HFFc6 (cell line): ENCODE data around the gene ACSS2. TPM values are rescaled to one million over a fixed set of nuclear protein-coding genes. Genes with fewer than 3 reads are reported as not detected.

Experiments
- DNase-seq: peaks from one replicate; pipeline ENCODE4 v3.0.0-alpha.2; 2018
- H3K27ac Mint-ChIP-seq: 2 replicates; pipeline ENCODE4 v1.8.0; 2020; ENCODE audit warnings: mild to moderate bottlenecking, mixed read lengths
- H3K27me3 Mint-ChIP-seq: 2 replicates; pipeline ENCODE4 v1.8.0; 2021; ENCODE audit warnings: mild to moderate bottlenecking, moderate library complexity, mixed read lengths; ENCODE audit not compliant: insufficient read depth
- H3K36me3 Mint-ChIP-seq: 2 replicates; pipeline ENCODE4 v1.8.0; 2021; ENCODE audit warnings: low read depth, mixed read lengths
- H3K4me1 Mint-ChIP-seq: 2 replicates; pipeline ENCODE4 v1.8.0; 2020; ENCODE audit warnings: low read depth, mixed read lengths
- H3K4me3 Mint-ChIP-seq: 2 replicates; pipeline ENCODE4 v1.8.0; 2020; ENCODE audit warnings: mild to moderate bottlenecking, moderate library complexity, mixed read lengths
- H3K9me3 Mint-ChIP-seq: 2 replicates; pipeline ENCODE4 v1.8.0; 2020; ENCODE audit warnings: mild to moderate bottlenecking, mixed read lengths
- CTCF ChIP-seq: fragments of 200-600 bp; sonication (generic); IDR thresholded peaks from 2 replicates; pipeline ENCODE4 v1.5.0; 2021; ENCODE audit warnings: antibody characterized with exemption, mild to moderate bottlenecking
- total RNA-seq, 6 experiments: library from RNA; stranded (reverse); fragmentation: NEBNext Ultra II Directional; extraction: Animal tissue kit (Norgen Biotek cat#: 25700); gene quantifications; 2 replicates in 1 of 6; 3 replicates in 5 of 6; pipeline ENCODE4 v1.2.3, GENCODE V29; 2021

Gene ACSS2
- total RNA-seq, 6 experiments from 2014 or later = 13.2 to 18.0 (median 15.5) TPM

DNA sequence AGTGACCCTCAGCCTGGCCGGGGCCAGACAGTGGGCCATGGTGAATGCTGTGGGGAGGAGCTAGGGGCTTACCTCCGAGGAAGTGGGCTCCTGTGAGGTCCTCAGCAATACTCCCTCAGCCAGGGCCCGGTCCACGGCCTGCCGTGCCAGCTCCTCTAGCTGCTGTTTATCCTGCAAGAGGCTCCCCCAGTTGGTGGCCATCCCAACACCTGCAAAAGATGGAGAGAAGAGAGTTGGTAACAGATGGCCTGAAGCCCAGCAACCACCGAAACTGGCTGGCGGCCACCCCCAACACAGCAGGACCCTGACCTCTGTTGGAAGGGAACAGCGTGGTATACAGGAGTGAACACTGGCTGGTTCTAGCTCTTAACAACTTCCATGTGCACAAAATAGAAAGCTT, 75.2 kb downstream of the ACSS2 start:
- Mint-ChIP-seq H3K4me3 (no peak overlapping the region), H3K9me3 (peaks cover 4% of the 10 kb centered on the region; the same call in 1 of the 2 replicates), H3K4me1 (peaks cover 54% of the 10 kb centered on the region), H3K27ac (no peak overlapping the region), H3K27me3 (no peaks in the 10 kb centered on the region; the same call in 1 of the 2 replicates), H3K36me3 (peaks cover 9% of the 10 kb centered on the region)
- DNase-seq = no peak
- no peak for TF ChIP-seq CTCF

- peaks cover 9% of the 10 kb centered on the region for H3K9me3 Mint-ChIP-seq
- no peak overlapping the region for H3K4me3 Mint-ChIP-seq
- TF ChIP-seq CTCF = no peak
- peaks cover 9% of the 10 kb centered on the region for H3K36me3 Mint-ChIP-seq
- no peaks in the 10 kb centered on the region; the same call in 1 of the 2 replicates for H3K27me3 Mint-ChIP-seq
- DNase-seq = no peak
- H3K4me1 Mint-ChIP-seq = peaks cover 50% of the 10 kb centered on the region
- peak overlapping the region; percentile 49; the same call in 1 of the 2 replicates for H3K27ac Mint-ChIP-seq
Observed at GRCh38 chr20:34952671-34953070, 76.3 kb downstream of the ACSS2 start.

DNA sequence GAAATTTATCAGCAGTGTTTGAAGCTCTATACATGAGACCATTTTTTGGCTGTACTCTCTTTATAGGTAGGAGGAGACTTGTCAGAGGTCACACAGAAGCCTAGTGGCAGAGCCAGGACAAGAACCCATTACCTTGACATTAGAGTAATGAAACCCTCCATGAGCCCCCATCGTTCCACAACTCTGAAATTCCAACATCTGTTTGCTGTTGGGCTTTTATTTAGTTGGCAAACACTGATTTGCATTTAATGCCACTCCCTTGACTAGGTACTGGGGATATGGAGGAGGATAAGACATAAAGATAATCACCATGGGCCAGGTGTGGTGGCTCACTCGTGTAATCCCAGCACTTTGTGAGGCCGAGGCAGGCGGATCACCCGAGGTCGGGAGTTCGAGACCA, 77.5 kb downstream of the ACSS2 start:
- Mint-ChIP-seq H3K27me3 (peaks cover 2% of the 10 kb centered on the region), H3K27ac (no peak overlapping the region), H3K36me3 (peaks cover 9% of the 10 kb centered on the region), H3K9me3 (peaks cover 9% of the 10 kb centered on the region), H3K4me3 (no peak overlapping the region), H3K4me1 (peaks cover 42% of the 10 kb centered on the region)
- no peak for TF ChIP-seq CTCF
- no peak for DNase-seq

DNA sequence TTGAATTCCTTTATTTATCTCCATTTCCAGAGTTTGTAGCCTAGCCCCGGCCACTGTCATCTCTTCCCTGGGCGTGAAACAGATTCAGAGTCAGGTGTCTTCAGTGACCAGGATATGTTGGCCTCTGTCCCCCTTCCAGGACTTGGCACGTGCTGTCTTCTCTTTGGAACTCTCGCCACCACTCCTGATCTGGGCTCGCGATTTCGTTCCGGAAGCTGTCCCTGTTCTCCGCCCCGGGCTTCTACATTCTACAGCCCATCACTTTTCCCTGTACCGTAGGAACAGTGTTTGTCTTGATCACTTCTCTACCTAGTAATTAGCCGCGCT, 78.5 kb downstream of the ACSS2 start:
- Mint-ChIP-seq H3K36me3 (peaks cover 9% of the 10 kb centered on the region), H3K4me1 (peaks cover 32% of the 10 kb centered on the region), H3K27me3 (peaks cover 2% of the 10 kb centered on the region), H3K9me3 (peaks cover 9% of the 10 kb centered on the region), H3K27ac (peak overlapping the region; percentile 98), H3K4me3 (peak overlapping the region; percentile 96)
- DNase-seq = peak; percentile 25
- TF ChIP-seq CTCF = no peak

DNA sequence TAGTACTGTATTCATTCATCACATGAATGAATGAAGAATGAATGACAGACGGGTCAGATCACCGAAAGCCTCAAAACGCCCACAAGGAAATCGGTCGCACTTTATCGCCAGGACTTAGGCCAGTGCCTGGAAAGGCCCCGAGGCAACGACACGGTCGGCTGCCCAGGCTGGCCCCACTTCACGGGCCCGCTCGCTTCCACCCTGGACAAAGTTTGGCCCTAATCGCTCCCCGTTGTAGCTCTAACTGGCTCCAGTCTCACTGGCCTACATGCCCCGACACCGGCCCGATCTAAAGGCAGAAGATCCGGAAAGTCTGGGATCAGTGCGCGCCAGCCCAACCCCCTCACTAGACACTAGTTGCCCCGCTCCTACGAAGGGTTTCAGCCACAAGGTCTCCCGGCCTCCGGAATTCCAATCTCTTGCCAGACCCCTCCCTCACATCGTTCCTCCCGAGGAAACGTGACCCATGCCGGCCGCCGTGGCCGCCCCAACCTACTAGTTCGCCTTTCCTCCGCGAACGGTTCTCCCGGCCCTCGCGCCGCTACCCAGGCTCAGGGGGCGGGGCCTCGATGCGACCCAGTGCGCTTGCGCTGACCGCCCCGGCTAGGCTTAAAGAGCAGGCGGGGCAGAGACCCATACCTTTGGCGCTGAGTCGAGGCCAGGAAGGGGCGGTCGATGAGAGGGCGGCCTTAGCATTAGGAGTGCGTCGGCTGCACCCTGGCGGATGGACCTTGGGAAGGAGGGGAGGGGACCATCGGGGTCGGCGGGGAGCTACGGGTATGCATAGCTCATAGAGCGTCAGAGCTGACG, 79.0 kb downstream of the ACSS2 start, which contains the start of the genes GSS and MYH7B:
Gene GSS, minus strand, starts transcription at position 576 of the 810 bp plus-strand sequence. CDS start 3,954 bp downstream, outside the sequence.
Gene MYH7B, plus strand, starts transcription at position 638 of the 810 bp plus-strand sequence. CDS start 22,138 bp downstream, outside the sequence.
- TF ChIP-seq CTCF = peak; percentile 70
- H3K4me3 Mint-ChIP-seq = peak within 1 kb of the TSS; percentile 96
- H3K27me3 Mint-ChIP-seq = peaks cover 2% of the 10 kb centered on the region
- peak; percentile 92 for DNase-seq
- H3K36me3 Mint-ChIP-seq = peaks cover 9% of the 10 kb centered on the region
- H3K4me1 Mint-ChIP-seq = peaks cover 28% of the 10 kb centered on the region
- peaks cover 9% of the 10 kb centered on the region for H3K9me3 Mint-ChIP-seq
- H3K27ac Mint-ChIP-seq = peak within 1 kb of the TSS; percentile 98
